Renal cortex interstitium (tissue), 11 donors: Measurements from ENCODE around the gene SLC22A23. TPM values are rescaled to one million over a fixed set of nuclear protein-coding genes. Genes with fewer than 3 reads are reported as not detected.

ENCODE experiments used
- DNase-seq, 11 donors: peaks; one replicate each; pipeline ENCODE4 v3.0.0-alpha.2; 2013; ENCODE audit warnings: low read depth in 9 of 11, low spot score in 4 of 11; ENCODE audit errors: extremely low read depth in 1 of 11
- polyA plus RNA-seq, 3 donors: library from polyadenylated mRNA; unstranded; fragments of 120-200 nt; gene quantifications; one replicate each; pipeline ENCODE4 v1.2.1, GENCODE V29; 2013; ENCODE audit not compliant: insufficient read length in 3 of 3

SLC22A23 gene
- polyA plus RNA-seq, 3 donors: 11.2 to 15.8 (median 11.7) TPM

DNA sequence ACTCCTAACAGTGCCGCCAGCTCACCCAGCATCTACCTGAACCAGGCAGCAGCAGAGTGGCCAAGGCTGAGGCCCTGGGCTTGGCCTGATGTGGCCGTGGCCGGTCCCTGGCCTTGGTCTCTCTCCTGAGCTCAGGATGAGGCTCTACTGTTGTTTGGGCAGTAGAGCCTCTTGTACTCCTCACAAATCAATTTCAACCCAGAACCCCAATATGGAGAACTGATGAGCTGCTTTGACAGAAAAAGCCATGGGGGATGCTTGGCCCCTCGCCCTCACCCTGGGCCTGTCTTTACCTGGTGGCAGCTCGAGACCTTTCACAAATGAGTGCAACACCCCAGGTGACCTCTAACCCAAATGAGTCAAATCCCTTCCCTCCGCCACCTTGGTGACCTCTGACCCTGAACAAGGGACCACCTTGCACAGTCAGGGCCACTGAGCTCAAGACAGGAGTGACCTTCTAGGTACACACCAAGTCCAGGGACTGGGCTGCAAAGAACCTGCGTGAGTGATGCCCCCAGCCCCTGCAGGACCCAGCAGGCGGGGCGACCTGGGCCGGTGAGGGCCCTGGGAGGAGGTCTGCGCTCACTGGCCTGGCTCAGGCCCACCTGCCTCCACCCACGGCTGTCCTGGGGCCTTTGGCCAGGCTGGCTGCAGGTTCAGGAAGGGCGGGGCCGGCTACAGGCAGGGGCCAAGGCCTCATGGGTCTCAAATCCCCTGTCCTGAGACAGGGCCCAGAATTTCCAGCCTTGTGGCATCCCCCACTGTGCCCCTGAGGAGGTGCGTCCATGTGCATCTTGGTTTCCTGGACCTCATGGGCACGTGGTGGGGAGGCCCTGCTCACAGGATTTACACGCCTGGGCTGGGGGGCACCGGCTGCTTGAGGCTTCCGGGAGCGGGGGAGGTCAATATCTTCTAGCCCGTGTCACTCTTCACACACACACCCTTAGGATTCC lies 167.9 kb downstream of the SLC22A23 start:
- DNase-seq: no peak

DNA sequence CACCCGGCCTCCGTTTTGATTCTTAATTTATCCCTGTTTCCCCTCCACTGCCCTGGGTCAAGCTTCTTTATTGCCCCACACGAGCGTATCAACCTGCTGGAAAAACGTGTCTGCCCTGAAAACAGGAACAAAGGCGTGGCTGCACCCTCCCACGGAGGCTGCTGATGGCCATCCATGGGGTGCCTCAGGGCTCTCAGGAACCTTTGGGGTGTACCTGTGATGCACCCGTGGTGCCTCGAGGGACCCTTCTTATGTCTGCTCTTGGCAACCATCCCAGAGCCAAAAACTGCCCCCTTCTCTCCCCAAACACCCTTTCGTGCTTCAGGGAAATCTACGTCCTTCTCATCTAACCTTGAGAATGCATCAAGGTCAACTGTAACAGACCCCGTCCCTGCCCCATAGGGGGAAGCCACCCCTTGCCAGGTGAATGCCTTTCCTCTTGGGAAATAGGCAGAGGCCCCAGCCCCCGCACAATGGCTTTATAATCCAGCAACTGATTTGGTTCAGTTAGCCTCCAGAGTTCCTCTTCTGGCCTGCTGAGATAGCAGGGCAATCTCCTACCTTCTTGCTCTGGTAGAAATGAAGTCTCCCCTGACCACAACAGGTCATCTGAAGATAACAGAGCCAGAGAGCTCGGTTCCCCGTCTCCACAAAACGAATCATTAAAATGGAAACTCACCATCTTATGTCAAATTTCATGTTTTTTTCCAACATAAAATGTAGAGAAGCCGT lies 168.7 kb downstream of the SLC22A23 start:
- DNase-seq: no peak

DNA sequence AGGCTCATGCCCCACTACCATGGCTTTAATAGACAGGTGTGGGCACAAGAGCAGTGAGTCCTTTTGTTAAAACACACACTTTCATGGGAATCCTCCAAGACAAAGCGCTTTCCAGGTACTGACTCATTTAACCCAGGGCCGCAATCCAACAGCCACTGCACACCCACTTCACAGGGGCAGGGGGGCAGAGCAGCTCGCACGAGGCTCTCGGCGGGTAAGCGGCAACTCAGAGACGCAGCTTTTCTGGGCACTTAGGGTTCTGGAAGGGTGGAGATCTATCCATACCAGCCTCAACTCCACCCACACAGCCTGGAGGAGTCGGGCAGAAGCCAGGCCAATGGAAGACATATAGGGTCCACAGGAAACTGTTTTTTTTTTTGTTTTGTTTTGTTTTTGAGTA lies 169.5 kb downstream of the SLC22A23 start:
- no peak for DNase-seq

DNA sequence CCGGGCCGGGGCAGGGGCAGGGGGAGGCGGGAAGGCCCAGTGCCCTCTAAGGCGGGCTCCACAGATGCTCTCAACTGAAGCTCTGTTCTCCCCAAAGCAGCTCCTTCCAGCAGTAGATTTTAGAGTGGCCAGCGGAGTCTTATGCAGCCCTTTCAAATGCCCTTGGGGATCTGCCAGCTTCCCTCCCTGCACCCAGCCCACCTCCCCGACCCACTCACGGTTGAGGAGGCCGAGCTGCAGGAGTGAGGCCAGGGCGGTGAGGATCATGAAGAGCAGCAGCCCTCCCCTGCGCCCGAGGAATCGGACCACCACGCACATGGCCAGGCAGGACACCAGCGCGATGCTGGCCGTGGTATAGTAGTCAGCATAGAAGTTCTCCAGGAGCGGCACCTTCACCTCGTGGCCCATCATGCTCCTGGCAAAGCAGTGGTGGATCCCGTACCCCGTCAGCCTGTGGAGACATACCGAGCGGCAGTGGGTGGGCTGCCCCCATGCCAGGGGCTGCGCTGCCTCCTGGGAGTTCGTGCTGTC lies 170.1 kb downstream of the SLC22A23 start:
- no peak for DNase-seq

DNA sequence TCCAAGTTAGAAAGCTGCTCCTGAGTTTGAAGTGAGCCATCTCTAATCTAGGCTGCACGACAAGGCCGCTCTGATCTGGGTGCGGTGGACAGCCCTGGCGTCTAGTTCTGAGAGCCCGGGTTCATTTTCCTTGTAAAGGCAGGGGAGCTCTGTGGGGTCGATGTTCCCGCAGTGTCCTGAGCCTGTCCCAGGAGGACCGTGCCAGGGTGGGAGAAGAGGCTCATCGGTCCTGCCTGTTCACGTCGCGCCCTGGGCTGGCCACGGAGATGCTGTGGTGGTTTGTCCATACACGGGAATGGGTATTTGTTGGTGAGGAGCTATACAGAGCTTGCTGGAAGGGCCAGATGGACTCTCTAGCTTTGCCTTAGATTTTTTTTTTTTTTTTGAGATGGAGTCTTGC lies 171.1 kb downstream of the SLC22A23 start:
- DNase-seq: no peak

DNA sequence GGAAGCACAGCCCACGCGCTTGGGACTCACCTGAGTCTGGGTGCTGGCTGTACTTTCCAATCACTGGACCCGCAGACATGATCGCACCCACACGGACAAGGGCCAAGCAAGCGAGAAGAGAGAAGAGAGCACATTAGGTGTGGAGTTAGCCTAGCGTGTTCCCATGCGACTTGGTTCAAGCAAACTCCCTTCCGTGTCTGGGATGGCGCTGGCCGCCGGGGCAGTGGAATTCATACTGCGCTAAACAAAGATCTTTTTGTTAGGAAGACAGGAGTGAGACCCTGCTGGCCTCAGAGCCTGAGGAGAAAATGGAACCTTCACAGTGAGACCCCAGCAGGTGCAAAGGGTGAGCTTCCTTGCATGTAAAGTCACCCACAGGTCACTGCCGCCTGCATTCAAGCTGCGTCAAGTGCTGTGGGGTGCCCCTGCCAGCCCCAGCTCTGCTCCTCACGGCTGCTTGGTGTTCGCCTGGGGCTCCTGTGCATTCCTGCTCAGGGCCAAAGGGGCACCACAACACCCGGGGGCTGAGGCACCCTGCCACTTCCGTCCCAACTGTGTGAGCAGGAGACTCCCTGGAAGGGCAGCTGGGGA lies 171.7 kb downstream of the SLC22A23 start:
- DNase-seq: no peak

DNA sequence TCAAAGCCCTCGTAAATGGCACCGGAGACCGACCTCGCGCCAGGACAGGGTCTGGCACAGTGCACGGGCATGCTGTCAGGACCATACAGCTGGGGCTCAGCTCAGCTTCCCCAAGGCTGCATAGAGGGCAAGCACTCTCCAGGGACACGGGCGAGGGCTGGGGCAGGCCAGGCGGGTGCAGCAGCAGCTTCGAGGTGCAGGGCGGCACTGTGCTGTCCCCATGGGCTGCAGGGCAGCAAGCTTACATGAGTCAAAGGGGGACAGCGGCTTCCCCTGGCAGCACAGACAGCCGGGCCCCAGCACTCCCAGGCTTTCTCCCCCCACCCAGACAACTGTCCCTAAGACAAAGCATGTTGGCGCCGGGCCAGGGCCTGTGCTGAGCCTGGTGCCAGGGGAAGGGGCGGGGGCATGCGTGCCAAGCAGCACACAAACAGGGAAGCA lies 172.4 kb downstream of the SLC22A23 start:
- no peak for DNase-seq

DNA sequence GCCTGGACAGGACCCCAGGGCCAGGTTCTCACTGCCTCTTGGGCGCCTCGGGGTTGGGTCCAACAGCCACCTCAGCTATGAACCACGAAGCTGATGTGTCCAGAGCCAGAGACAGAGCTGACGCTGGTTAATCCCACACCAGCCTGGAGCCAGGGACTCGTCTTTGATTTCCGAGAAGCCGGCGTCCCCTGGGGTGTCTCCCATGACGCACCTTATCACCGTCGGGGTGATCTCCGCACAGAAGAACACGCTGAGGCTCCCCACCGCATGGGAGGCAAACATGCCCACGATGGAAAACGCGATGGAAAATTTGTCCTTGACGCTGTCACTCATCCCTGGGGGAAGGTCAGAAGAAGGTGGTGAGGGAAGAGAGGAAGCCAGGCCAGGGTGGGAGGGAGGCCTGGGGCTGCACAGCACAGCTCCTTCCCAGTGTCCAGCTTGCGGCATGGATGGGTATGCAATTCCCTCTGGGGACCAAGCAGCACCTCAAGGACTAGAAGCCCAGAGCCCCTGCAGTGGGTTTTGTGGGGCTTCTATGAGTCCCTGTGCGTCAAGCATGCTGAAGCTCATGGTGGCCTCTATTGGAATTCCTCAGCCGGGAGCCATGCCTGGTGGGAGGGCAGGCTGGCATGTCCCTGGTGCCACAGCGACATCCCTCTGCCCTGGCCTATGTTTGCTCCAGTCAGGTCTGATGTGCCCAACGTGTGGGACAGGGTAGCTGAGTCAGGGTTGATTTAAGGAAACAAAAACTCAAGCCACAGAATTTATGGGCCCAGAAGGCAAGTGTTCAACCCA lies 173.0 kb downstream of the SLC22A23 start:
- DNase-seq: no peak

DNA sequence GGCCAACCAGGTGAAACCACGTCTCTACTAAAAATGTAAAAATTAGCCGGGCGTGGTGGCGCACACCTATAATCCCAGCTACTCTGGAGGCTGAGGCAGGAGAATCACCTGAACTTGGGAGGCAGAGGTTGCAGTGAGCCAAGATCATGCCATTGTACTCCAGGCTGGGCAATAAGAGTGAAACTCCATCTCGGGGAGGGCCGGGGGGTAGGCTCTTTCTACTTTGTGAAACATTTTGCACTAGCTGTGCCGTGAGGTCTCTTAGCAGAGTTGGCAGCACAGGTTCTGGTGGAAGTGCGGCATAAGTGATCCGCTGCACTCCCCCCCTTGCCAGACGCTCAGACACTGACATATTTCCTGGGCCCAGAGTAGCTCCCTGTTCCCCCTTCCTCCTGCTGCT lies 173.6 kb downstream of the SLC22A23 start:
- no peak for DNase-seq

DNA sequence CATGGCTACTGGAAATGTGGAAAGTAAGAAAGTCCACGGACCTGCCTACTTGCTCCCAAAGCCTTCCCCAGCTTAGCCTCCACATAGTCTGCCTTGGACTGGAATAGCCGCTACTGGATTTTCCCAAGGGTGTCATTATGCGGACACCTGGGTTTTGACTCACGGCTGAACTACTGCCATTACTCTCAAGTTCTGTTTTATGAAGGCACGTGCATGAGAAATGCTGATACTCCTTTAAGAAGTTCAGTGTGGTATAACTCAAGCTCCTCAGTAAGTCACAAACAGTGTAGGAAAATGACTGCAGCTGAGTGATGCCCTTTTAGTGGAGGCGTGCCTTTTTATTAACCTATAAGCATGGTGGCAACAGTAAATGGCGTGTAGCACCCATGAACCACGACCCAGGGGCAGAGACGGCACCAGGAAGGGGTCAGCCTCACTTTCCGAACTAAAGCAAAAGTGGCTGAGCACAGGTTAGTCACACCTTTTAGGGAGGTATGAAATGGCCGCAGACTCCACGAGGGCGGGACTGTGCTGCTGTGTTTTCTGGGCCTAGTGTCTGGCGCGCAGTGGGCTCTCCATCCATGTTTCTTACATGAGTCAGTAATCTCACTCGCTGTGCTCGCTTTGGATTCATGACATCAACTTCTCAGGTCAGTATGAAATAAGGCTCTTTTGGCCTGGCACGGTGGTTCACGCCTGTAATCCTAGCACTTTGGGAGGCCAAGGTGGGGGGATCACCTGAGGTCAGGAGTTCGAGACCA lies 174.2 kb downstream of the SLC22A23 start:
- no peak for DNase-seq

DNA sequence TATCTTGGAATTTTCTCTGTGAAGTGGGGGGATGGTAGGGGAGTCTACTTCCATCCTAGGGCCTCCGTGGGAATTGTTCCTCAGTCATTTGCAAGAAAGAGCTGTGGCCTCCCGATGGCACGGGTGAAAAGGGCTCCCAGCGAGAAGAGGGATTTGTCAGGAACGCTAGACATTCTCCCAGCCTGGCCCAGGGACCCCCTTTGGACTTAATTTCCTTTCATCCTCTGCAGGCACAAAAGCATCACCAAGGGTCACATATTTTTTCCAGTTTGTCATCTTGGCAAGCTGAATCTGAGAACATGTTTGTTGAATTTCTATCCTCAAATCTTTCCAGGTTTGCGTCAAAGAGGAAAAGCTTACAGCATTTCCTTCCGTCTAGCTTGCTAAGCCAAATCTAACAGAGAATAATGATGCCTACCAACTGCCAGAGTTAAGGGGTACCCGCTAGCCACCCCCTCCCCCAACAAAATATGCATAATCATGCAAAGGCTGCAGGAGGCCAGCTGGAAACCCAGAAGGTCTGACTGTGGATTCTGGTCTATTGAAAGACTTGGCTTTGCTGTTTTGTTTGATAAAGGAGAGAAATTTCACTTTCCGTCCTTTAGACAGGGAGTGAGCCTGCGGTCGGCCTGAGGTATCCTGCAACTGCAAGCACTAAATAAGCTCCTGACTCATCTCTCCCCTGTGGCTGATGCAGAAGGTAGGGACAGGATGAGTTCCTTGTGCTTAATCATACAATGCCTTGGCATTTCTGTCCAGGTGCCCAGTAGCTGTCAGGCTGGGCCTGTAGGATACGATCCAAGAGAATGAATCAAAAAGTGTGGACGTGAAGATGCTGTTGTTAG lies 175.0 kb downstream of the SLC22A23 start:
- DNase-seq: no peak

DNA sequence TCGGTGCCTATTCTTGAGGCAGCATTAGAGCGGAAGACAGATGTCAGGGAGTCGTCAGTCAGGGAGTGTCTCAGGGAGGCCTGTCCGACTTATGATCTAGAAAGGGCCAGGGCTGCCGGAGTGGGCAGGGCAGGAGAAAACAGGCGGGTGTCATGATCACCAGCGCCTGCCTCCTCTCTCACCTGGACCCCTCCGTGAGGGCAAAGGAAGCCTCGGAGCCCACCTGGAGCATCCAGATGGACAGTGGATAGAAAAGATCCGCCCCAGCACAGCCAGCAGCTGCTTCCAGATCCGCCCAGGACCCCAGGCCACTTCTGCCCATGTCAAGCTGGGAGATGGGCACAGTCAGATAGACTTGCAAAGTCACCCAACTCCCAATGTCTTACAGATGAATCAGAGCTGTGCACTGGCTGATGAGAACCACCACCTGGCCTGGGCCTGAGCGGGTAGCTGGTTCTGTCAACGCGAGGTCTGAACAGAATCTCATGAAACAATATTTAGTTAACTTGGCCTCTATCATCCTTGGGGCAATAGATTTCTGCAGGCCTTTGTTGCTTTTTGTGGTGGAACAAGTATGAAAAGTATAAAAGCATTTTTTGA lies 175.9 kb downstream of the SLC22A23 start:
- no peak for DNase-seq

DNA sequence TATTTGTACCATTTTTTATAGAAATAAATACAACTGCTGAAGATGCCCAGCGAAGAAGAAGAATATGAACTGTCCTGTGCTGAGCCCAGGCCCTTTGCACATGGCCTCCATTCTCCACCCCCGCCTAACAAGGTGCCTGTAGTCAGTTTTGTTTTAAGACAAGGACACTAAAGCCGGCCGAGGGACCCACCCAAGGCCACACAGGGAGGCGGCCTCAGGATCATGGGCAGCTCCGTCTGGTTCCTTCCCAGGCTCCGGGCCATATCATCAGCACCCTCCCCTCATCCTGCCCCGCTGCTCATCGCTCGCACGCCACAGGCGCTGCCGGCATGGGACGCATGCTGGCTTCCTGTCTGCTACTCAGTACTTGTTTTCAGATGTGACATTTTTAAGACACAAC lies 176.8 kb downstream of the SLC22A23 start:
- DNase-seq: no peak

DNA sequence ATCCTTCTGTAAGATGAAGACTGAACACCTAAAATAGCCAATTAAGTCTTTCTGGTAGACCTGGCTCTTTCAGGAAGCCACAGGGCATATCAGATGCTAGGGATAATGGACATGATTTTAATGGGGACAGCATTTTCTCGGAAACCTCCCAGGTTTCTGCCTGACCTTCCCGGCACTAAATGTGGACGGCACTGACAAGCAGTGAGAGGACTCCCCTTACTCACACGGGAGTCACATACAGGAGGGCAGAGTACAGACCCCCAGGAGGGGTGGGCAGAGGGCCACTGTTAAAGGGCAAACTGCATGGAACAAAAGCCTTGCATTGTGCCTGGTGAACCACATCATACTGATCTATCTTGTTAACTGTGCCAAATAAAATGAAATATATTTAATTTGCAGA lies 178.2 kb downstream of the SLC22A23 start:
- no peak for DNase-seq

DNA sequence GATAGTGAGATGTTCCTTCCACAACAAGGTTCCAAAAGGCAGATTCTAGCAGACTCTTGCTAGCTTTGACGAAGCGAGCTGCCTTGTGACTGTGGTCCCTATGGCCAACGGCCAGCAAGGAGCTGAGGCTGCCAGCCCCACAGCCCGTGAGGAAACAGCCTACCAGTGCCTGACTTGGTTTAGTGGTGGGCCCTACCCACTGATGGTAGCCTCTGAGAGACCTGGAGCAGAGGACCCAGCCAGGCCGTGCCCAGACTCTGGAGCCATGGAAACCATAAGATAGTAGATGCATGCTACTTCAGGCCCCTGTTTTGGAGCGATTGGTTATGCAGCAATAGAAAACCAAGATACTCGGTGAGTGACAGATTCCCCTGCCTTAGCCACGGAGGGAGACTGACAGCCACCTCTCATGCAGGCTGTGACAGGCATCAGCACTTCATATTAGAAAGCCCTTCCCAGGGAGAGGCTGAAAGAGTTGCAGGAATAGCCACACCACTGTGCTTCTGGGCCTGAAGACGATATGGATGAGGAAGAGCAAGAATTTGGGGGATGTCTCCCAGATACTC lies 178.9 kb downstream of the SLC22A23 start:
- DNase-seq: no peak

DNA sequence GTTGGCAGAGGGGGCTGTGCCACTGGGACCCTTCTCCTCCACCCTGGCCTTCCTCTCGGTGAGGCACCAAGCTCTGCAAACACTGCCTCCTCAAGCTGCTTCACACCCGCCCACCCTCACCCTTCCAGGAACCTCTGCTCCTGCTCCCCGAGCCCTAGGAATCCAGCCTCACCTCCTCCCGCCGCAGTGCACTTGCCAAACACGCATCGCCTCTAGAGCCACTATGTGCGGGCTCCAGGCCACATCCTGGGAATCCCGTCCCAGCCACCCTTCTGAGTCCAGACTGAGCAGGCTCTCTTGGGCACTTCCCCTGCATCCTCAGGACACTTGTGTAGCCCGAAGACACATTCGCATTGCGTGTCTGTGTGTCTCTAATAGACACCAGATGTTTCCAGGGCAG lies 179.6 kb downstream of the SLC22A23 start:
- DNase-seq: no peak
